EL (cell line): Measurements from ENCODE around the gene TSC2.
"Not testable (repeated sequence)": the region's sequence is repeated elsewhere in the genome, so short reads cannot be mapped to it uniquely, and the experiment has no call there.

Source experiments
- DNase-seq: peaks from one replicate; pipeline ENCODE4 v3.0.0-alpha.2; 2016

TSC2 gene

GRCh38 chr16:2011726-2012125 is 36.1 kb upstream of the TSC2 start:
- DNase-seq = not testable (repeated sequence)

- DNase-seq = no peak
These were observed 34.3 kb upstream of the TSC2 start for GRCh38 chr16:2013527-2013926.

- DNase-seq = no peak
These were observed 32.5 kb upstream of the TSC2 start for GRCh38 chr16:2015117-2015946.

GRCh38 chr16:2015947-2016208 is 31.9 kb upstream of the TSC2 start:
- no peak for DNase-seq

- no peak for DNase-seq
These were observed 31.3 kb upstream of the TSC2 start for GRCh38 chr16:2016407-2016922.

GRCh38 chr16:2019518-2019920 is 28.3 kb upstream of the TSC2 start, which contains the start of gene NPW:
Gene NPW, plus strand, starts transcription at chr16:2019785.
- no peak for DNase-seq

GRCh38 chr16:2019921-2020831 is 27.6 kb upstream of the TSC2 start:
- DNase-seq = no peak

- DNase-seq = peak; percentile 68
These were observed 25.1 kb upstream of the TSC2 start for GRCh38 chr16:2022723-2023091.

- peak; percentile 85 for DNase-seq
These were observed 24.4 kb upstream of the TSC2 start for GRCh38 chr16:2023092-2024031.

- no peak for DNase-seq
These were observed 23.8 kb upstream of the TSC2 start for GRCh38 chr16:2024032-2024420.

GRCh38 chr16:2025251-2025650 is 22.5 kb upstream of the TSC2 start:
- no peak for DNase-seq

- no peak for DNase-seq
These were observed 21.8 kb upstream of the TSC2 start for GRCh38 chr16:2025878-2026460.

GRCh38 chr16:2026461-2027023 is 21.2 kb upstream of the TSC2 start, which contains the start of gene NHERF2:
Gene NHERF2, plus strand, starts transcription at chr16:2026902. Its CDS starts 104 bp downstream, at chr16:2027006.
- no peak for DNase-seq

GRCh38 chr16:2027024-2028010 is 20.5 kb upstream of the TSC2 start:
- DNase-seq = peak; percentile 56

GRCh38 chr16:2028146-2028545 is 19.6 kb upstream of the TSC2 start:
- DNase-seq = no peak

- no peak for DNase-seq
These were observed 19.1 kb upstream of the TSC2 start for GRCh38 chr16:2028620-2029220.

- DNase-seq = no peak
These were observed 18.4 kb upstream of the TSC2 start for GRCh38 chr16:2029350-2029749.

- no peak for DNase-seq
These were observed 17.7 kb upstream of the TSC2 start for GRCh38 chr16:2030036-2030435.

- no peak for DNase-seq
These were observed 16.7 kb upstream of the TSC2 start for GRCh38 chr16:2031081-2031577.
